GM19351 (cell line): ENCODE results near the gene QKI.
"Not testable (repeated sequence)": the region's sequence is repeated elsewhere in the genome, so short reads cannot be mapped to it uniquely, and the experiment has no call there.

Experiments used
- ATAC-seq: cut with Tn5 transposase; IDR thresholded peaks from one replicate; pipeline ENCODE4 v1.9.1; 2021; ENCODE audit warnings: mild to moderate bottlenecking, moderate library complexity; ENCODE audit not compliant: unreplicated experiment

QKI gene

DNA sequence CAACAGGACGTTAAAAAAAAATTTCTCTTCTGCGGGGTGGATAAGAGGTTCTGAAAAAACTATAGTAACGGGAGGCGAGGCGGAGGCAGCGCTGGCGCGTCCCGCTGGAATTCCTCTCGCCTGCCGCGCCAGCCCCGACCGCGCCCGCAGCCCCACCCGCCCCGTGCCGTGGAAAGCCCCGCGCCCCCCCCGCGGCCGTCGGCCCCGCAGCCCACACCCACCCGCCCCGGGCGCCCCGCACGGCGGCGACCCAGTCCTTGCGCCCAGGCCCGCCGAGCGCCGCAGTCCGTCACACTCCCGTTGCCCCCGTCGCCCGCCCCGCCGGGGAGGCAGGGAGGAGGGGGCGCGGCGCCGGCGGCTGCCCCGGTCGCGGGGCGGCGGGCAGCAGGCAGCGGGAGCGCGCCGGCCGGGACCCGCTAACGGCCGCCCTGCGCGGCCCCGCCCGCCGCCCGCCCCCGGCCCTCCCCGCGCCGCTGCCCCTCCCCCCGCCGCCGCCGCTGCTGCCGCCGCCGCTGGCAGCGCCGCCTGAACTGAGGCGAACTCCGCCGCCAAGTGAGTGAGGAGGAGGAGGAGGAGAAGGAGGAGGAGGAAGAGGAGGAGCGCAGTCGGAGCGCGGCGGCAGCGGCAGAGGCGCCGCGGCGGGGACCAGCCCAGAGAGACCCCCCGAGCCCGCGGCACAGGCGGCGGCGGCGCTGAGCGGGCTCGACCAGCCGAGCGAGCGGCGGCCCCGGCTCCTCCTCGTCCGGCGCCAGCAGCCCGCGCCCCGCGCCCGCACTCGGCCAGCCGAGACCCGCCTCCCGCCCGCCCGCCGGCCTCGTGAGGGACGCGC is at the start of gene QKI:
Gene QKI, plus strand, starts transcription at position 602 of the 829 bp plus-strand sequence. CDS start 476 bp downstream, outside the sequence.
- peak; percentile 36 for ATAC-seq

- ATAC-seq, result no peak
Measured at GRCh38 chr6:163366288-163366687, 48.2 kb upstream of the QKI start.

DNA sequence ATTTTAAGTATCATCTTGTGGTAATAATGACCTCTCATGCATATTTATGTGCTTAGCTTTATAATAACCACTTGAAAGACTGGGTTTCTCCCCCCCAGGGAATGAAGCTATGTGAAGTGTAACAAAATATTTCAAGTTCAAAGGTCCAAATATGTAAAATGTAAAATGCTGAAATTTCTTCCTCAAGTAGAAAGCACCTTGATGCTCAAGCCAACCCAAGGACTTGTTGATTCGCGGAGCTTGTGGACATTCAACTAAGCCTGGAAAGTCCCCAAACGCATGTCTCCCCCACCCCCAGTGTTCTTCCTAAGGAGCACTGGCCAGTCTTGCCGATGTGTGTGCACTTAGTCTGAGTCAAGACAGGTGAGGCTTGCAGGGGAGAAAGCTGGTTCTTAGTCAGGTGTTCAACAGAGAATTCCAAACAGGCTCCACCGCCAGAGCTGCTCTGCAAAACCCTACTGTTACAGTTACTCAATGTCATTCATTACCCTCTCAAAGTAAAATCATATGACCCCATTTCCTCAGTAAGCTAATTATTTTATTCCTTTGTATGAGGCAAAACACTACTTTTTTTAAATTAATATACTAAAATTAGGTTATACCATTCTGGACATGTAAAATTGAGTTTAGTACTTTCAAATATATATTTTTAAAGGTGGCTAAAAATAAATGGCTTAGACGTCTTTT is 46.9 kb upstream of the QKI start:
- ATAC-seq, result no peak

GRCh38 chr6:163369141-163369540 is 45.4 kb upstream of the QKI start:
- no peak for ATAC-seq

- ATAC-seq, result no peak
Measured at GRCh38 chr6:163369628-163370365, 44.7 kb upstream of the QKI start.

DNA sequence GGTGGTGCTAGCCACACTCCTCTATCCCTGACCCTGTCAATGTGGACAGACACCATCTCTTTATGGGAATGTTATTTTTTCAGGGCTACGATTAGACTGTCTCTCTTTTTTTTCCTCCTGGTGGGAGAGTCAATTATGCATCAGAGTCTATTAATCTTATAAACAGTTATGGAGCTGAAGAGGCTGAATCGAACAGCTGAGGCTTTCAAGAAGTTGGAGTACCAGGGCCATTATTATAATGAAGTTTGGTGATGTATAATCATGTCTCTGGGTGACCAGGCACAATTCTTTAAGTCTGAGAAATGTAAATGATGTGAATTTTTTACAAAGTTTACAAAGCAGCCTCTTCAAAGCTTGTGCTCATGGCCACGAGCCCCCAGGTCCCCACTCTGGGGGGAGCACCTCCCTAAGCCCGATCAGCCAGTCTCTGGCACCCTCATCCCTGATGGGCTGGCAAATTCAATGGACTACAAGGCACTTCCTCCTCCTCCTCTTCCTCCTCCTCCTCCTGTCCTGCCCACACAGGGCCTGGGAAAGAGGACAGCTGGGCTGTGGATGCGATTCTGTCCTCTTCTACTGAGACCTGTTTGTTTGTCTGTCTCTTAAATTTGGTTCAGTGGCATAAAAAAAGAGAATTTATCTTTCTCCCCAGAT is 43.9 kb upstream of the QKI start:
- ATAC-seq, result no peak

DNA sequence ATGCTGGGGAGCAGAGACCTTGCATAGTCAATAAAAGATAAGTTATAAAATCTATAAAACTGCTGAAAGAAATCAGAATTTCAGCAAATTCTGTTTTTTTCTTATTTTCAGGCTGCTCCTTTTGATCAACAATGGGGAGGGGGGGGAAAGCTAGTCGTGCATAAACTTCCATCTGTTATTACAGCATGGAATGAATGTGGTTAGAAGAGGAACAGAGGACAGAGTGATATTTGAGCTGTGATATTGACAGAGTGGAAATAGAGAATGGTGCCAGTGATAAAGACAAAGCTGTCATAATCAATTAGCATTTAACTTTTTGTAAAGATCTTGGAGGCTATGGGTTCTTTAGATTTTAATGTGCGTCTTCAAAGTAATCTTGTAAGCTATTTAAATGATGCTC is 43.4 kb upstream of the QKI start:
- ATAC-seq, result no peak

GRCh38 chr6:163373240-163373639 is 41.3 kb upstream of the QKI start:
- no peak for ATAC-seq

DNA sequence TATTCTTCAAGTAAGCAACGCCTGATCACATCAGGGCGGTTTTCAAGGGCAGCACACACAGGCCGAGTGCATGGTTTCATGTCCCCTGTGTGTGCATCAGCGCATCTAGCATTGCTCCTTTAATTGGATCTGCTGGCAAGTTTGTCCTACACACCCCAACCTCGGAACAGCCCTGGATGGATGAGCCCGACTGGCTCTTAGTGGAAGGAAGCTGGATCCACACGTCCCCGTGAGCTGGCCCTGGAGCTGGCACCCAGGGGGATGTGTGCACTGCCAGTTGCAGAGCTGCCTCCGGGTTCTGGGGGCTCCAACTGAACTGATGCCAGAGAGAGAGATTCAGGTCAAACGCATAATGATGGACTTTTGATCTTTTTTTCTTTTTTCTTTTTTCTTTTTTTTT is 39.2 kb upstream of the QKI start:
- no peak for ATAC-seq

DNA sequence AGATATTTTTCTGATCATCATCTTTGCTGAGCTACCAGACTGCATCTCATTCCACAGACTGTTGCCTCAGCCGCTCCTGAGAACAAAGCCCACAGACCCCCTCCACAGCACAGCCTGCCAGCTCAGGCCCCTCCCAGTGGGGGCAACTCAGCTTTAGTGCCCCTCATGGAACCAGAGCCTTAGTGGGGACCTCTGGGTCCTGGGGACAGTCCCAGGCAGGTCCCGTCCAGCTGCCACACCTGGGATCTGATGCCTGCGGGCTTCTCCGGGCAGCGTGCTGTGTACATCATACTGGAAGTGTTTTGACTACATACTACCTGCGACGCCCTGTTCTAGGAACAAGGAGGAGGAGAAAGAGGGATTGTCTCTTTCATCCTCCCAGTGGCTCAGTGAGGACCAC is 38.3 kb upstream of the QKI start:
- ATAC-seq, result no peak

GRCh38 chr6:163377561-163377960 is 37.0 kb upstream of the QKI start:
- no peak for ATAC-seq

DNA sequence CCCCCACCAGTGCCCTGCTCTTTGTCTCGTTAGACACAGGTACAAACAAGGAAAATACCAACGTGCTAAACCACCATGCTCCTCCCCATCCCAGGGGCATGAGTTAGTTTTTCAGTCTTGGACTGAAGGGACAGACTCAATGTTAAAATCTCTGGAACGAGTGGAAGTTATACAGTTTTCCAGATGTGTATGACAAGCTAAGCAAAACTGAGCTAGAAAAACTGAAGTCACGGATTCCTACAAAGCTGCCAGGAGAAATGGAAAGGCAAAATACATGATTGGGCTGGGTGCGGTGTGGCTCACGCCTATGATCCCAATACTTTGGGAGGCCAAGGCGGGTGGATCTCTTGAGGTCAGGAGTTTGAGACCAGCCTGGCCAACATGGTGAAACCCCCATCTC is 34.3 kb upstream of the QKI start:
- no peak for ATAC-seq

- no peak for ATAC-seq
Measured at GRCh38 chr6:163381118-163381756, 33.3 kb upstream of the QKI start.

DNA sequence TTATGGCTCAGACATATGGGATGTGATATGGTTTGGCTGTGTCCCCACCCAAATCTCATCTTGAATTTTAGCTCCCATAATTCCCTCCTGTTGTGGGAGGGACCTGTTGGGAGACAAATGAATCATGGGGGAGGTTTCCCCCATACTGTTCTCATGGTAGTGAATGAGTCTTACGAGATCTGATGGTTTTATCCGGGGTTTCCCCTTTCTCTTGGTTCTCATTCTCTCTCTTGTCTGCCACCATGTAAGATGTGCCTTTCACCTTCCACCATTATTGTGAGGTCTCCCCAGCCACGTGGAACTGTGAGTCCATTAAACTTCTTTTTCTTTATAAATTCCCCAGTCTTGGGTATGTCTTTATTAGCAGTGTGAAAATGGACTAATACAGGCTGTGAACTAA is 31.1 kb upstream of the QKI start:
- not testable (repeated sequence) for ATAC-seq

DNA sequence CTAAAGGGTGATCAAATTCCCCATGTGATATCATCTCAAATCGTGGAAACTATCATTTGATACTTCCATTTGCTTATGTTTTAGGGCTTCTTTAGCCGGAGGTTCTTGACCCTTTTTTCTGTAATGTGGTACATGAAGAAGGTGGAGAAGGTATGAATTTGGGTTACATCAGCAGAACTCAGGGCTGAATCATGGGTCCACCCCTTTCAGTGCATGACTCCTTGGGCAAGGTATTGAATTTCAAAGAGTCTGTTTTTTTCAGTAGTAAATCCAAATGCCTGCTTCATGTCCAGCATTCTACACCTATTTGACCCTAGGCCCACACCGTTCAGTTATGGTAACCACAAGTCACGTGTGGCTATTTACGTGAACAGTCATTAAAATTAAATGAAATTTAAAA is 30.6 kb upstream of the QKI start:
- ATAC-seq, result no peak

GRCh38 chr6:163384510-163384909 is 30.0 kb upstream of the QKI start:
- no peak for ATAC-seq

GRCh38 chr6:163385503-163385902 is 29.0 kb upstream of the QKI start:
- not testable (repeated sequence) for ATAC-seq

DNA sequence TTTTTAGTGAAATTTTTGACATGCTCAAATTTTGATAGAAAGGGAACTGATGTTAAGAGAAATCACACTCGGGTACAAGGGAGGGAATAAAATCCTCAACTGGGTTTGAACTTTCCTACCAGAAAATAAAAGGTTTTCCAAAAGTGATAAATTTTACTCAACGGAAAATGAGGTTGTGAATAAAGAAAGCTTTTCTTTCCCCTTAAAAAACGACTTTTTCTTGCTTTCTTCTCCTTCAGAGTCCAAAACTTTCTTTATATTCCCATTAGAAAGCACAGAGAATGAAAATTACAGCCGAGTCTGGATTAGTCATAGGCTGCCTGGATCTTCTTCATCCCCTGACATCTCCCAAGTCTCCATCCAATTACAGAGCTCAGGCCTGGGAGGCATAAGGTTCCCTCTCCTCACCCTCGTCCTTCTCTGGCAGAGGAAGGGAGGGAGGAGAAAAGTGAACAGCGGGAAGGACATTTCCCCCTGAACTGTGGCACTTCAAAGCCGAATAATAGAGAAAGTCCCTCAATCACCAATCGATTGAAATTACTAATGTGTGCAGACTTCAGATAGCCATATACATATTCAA is 28.1 kb upstream of the QKI start:
- no peak for ATAC-seq

- ATAC-seq, result no peak
Measured at GRCh38 chr6:163387317-163387716, 27.2 kb upstream of the QKI start.

DNA sequence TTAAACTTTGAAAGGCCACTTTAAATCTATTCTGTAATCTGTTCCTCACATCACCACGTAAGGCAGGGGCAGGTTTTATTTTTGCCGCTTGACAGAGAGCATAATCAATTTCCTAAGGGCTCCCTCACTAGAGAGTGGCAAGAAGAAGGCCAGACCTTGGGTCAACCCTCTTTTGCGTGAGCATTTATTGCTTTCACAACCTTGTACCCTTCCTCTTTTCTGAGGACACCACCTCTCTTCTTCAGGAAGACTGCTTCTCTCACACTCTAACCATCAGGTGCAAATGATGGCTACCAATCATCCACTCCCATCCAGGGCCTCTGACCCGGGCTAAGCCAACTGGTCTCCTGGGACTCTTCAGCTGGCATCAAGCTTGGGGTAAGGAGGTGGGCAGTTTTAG is 25.2 kb upstream of the QKI start:
- ATAC-seq, result no peak
